Fibroblast of skin of right biceps (primary cell): ENCODE measurements around the gene CCDC47.

Experiments
- DNase-seq: peaks from one replicate; pipeline ENCODE4 v3.0.0-alpha.2; 2013

CCDC47 gene

DNA sequence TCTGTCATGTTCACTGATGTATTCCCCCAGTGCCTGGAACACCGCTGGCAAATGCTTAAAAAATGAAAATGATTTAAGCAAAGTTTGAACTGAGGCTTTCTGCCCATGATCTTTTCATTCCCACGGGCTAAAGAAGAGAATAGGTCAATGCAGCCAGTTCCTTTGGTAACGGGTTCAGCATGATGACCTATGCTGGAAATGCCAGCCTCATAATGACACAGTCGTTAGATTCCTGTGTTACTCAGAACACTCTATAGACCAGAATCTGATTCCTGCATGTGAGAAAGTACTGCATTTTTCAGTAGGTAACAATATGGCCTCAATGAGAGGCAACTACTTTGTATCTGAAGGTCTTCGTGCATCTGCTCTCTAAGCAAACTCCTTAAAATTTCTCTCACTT lies 54.4 kb downstream of the CCDC47 start:
- no peak for DNase-seq

DNA sequence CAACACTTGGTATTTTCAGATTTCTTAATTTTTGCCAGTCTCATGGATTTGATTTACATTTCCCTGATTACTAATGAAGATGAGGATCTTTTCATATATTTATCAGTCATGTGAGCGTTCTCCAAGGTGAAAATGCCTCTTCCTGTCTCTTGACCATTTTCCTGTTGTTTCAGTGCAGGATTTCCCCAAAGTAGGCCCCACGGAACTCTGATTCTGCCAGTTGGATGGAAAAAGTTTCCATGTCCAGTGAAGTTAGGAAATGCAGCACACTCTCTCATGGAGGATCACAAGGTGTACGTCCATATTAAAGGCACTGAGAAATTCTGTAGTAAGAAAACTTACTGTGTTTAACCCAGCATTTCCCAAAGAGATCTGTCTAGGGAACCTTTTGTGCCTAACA lies 57.0 kb downstream of the CCDC47 start:
- DNase-seq = no peak

- no peak for DNase-seq
Measured at GRCh38 chr17:63714550-63715277, 58.7 kb downstream of the CCDC47 start.

GRCh38 chr17:63709110-63709509 lies 64.3 kb downstream of the CCDC47 start:
- DNase-seq = no peak

GRCh38 chr17:63707151-63707550 lies 66.2 kb downstream of the CCDC47 start:
- DNase-seq = no peak

- no peak for DNase-seq
Measured at GRCh38 chr17:63706336-63707082, 66.9 kb downstream of the CCDC47 start.

DNA sequence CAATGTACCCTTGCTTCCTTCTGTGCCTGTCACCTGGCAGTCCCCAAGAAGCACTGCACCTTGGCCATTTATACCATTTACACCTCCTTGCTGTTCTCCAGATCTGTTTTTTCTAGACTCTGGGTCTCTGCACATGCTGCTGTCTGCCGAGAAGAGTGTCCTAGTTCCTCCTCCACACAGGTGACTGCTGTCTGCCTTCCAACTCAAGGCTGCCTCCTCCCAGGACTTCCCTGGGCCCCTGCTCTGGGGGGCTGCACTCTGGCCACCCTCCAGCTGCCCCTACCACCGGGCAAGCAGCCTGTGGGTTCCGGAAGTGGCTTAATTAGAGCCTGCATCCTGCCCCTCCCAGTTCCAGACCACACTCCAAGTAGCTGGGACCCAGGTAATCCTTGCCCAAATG lies 67.7 kb downstream of the CCDC47 start:
- no peak for DNase-seq

- DNase-seq = no peak
Measured at GRCh38 chr17:63704836-63705235, 68.6 kb downstream of the CCDC47 start.

DNA sequence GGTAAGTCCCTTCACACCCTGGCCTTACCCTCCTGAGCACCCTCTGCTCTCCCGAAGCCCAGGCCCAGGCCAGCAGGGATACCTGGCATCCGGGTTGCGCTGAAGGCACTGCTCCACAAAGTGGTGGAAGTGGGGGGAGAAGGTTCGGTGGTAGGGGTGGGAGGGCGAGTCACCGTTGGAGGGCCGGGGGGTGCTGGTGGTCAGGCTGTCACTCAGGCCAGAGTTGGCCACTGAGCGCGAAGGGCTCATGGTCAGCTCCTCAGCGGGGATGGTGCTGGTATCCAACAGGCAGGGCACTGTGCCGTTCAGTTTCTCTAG lies 69.2 kb downstream of the CCDC47 start:
- DNase-seq = no peak

- DNase-seq = no peak
Measured at GRCh38 chr17:63703556-63704258, 69.7 kb downstream of the CCDC47 start.

GRCh38 chr17:63703029-63703428 lies 70.4 kb downstream of the CCDC47 start:
- DNase-seq = no peak

GRCh38 chr17:63702721-63703015 lies 70.7 kb downstream of the CCDC47 start:
- DNase-seq = no peak

GRCh38 chr17:63701868-63702720 lies 71.3 kb downstream of the CCDC47 start:
- DNase-seq = no peak

DNA sequence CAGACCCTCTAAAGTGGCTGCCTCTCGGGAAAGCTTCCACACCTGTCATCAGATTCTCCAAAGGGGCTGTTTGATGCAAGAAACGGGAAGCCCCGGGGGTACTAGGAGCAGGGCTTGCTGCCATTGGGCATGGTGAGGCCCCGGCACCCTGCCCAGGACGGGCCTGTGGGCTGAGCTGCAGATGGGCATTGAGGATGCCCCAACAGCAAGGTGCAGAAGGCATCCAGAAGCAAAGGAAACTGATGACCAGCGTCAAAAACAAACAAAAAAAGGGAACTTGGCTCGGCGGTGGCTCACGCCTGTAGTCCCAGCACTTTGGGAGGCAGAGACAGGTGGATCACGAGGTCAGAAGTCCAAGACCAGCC lies 72.0 kb downstream of the CCDC47 start:
- no peak for DNase-seq

DNA sequence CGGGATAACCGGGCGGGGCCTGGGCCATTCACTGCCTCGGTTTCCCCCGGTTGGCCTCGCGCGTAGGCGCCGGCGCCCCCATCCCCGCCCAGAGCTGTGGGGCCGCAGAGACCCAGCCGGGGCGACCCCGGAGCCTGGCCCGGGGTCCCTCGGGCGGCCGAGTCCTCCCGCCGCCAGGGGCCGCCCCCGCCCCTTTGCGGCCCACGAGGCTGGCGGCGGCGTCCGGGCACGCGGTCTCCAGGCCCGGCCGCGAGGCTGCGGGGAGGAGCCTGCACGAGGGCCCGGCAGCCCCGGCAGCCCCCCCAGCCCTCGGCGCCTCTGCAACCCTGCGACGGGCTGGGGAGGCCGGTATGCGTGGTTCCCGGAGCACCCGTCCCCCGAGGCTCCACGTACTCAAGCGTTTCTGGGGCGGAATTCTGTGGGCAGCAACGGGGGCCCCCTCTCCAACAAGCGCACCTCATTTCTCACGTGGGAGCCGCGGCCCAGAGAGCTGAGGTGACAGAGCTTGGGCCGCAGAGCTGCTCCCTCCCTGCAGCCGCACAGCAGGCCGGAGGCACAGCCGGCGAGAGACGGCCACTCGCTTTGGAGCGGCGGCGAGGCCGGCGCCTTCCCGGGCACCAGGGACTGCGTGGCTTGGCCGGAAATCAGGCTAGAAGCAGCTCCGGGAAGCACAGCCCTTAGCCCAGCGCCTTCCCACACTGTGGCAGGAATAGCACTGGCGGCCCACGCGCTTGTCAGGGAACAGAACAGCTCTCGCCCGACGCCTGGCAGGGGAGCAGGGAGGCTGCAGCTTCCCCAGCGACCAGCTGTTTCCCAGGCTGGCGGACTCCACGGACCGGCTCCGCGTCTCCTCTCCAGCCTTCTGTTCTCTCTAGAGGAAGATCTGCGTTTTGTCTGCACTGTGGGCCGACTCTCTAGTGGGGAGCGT lies 72.6 kb downstream of the CCDC47 start:
- DNase-seq = peak; percentile 64

GRCh38 chr17:63699638-63700527 lies 73.5 kb downstream of the CCDC47 start, which contains the start of gene LIMD2:
Gene LIMD2, minus strand, starts transcription at chr17:63700125. Its CDS starts 827 bp downstream, at chr17:63699298.
- peak; percentile 72 for DNase-seq

DNA sequence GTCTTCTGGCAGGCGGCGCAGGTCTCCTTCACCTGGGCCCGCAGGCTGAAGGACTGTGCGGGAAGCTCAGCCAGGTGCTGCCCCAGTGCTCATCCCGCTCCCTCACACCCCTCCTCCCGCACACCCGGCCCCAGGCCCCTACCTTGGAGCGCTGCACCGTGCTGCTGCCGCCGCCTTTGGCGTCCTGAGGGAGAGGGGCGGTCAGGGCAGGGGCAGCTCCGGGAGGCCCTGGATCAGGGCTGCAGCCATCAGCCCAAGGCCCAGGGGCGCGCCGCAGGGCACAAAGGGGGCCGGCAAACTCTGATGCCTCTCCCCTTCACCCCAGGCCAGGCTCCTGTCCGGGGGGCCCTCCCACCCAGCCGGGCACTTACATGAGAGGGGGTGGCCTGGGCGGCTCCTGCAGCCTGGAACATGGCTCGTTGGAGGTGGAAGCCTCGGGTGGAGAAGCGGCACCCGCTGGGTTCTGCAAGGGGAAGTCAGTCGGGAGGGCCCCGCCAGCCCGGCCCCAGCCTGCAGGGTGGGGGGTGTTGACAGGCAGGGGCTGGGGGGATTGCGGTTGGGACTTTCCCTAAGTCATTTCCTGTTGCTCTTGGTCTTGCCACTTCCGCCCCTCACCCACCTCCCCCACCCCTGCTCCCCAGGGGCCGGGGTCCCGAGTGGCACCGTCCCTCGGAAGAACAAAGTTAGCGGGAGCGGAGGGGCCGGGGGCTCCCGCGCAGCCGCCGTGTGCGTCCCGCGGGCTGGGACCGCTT lies 74.3 kb downstream of the CCDC47 start:
- DNase-seq = peak; percentile 80

DNA sequence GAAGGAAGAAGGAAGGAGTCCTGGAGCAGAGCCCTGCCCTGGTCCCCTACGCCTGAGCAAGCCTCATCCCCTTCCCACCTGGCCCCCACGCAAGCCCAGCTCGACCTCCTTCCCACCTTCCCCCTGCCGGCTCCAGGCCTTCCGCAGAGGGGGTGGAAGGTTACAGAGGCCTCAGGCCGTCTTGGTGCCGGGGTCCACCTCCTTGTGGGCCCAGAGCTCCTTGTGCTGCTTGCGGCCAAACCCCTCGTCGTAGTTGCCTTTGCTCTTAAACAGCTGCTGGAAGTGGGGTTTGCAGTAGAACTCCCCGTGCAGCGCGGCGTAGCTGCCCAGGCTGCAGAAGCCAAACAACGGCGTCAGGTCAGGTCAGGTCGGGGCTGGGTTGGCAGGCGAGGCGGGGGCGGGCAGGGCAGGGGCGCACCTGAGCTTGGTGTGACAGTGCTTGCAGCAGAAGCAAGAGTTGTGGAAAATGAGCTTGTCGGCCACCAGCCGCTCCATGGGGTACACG lies 75.0 kb downstream of the CCDC47 start:
- no peak for DNase-seq

DNA sequence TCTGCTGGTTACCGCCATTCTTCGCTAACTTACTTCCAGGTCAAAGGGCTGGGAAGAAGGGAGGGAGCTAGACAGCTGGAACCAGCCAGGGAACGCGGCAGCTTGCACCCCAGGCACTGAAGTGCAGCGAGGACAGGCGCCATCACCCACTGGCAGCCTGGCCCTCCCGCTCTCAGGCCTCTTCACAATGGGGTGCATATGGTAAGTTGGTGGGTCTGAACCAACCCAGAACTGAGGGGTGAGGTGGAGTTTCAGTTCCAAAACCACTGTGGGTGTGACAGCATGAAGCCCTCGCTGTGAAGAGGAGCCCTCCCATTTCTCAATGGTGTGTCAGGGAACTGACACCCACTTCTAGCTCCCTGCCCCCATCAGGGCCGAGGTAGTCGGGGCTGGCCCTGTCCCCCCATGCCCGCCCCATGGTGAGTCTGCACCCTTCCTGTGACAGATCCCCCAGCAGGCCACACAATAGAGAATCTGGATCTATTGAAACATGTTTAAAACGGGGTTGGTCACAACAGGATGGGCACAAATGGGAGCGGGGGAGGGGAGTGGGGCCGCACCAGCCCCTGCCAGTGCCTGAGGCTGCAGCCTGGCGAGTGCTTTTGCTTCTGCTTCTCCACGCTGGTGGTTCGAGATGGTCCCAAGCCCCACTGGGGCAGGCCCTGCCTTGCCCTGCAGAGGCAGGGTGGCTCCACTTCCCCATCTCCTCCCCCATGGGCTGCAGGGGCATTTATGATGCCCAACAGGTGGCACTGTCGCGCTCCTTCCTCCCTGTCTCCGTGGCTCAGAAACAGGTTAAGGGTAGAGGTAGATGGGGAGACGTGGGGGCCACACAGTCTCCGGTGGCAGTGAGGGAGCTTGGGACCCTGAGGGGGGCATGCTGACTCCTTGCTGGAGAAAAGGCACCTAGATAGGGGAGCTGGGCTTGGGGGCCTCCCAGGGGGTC lies 75.8 kb downstream of the CCDC47 start:
- DNase-seq = peak; percentile 36
